ENCODE data around the gene FLNB. TPM values are rescaled to one million over a fixed set of nuclear protein-coding genes. Genes with fewer than 3 reads are reported as not detected.

The FLNB gene
- total and polyA plus RNA-seq, 2 of the 13 experiments (the other 11 are each of a cell fraction or from before 2014, with no cell fraction given) = 106 to 130 TPM

GRCh38 chr3:58008141-58009025 lies at the start of gene FLNB (continued):
- TF ChIP-seq, protein P1, sequence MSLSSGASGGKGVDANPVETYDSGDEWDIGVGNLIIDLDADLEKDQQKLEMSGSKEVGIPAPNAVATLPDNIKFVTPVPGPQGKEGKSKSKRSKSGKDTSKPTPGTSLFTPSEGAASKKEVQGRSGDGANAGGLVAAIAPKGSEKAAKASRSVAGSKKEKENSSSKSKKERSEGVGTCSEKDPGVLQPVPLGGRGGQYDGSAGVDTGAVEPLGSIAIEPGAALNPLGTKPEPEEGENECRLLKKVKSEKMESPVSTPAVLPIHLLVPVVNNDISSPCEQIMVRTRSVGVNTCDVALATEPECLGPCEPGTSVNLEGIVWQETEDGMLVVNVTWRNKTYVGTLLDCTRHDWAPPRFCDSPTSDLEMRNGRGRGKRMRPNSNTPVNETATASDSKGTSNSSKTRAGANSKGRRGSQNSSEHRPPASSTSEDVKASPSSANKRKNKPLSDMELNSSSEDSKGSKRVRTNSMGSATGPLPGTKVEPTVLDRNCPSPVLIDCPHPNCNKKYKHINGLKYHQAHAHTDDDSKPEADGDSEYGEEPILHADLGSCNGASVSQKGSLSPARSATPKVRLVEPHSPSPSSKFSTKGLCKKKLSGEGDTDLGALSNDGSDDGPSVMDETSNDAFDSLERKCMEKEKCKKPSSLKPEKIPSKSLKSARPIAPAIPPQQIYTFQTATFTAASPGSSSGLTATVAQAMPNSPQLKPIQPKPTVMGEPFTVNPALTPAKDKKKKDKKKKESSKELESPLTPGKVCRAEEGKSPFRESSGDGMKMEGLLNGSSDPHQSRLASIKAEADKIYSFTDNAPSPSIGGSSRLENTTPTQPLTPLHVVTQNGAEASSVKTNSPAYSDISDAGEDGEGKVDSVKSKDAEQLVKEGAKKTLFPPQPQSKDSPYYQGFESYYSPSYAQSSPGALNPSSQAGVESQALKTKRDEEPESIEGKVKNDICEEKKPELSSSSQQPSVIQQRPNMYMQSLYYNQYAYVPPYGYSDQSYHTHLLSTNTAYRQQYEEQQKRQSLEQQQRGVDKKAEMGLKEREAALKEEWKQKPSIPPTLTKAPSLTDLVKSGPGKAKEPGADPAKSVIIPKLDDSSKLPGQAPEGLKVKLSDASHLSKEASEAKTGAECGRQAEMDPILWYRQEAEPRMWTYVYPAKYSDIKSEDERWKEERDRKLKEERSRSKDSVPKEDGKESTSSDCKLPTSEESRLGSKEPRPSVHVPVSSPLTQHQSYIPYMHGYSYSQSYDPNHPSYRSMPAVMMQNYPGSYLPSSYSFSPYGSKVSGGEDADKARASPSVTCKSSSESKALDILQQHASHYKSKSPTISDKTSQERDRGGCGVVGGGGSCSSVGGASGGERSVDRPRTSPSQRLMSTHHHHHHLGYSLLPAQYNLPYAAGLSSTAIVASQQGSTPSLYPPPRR (CRISPR knock-in tag; IDR thresholded peaks at IDR 0.05; ENCODE audit: borderline replicate concordance) = no peak
- TF ChIP-seq ZNF136 (CRISPR knock-in tag; IDR thresholded peaks at IDR 0.05; ENCODE audit: low read depth) = peak; percentile 43; the same call in 1 of the 2 replicates
- TF ChIP-seq ZNF382 (CRISPR knock-in tag; IDR thresholded peaks at IDR 0.05; ENCODE audit: borderline replicate concordance) = no peak
- no peak for TF ChIP-seq TSC22D2 (CRISPR knock-in tag; IDR thresholded peaks at IDR 0.05; ENCODE audit: borderline replicate concordance)
- peak; percentile 4; the same call in 1 of the 2 replicates for TF ChIP-seq ZNF367 (CRISPR knock-in tag; IDR thresholded peaks at IDR 0.05; ENCODE audit: borderline replicate concordance)
- TF ChIP-seq U2AF1 (optimal IDR thresholded peaks at IDR 0.05; ENCODE audit: low read depth, low read length) = no peak
- TF ChIP-seq MYNN (CRISPR knock-in tag; IDR thresholded peaks at IDR 0.05; ENCODE audit: low read depth) = no peak
- no peak for TF ChIP-seq ZNF878 (CRISPR knock-in tag; IDR thresholded peaks at IDR 0.05)
- no peak for TF ChIP-seq ZBTB49 (CRISPR knock-in tag; IDR thresholded peaks at IDR 0.05; ENCODE audit: borderline replicate concordance)
- TF ChIP-seq ZNF160 (CRISPR knock-in tag; IDR thresholded peaks at IDR 0.05) = 0 out of 2 replicates have a peak, but pooled peaks have one; percentile 45
- peak; percentile 88 for TF ChIP-seq ZNF891 (CRISPR knock-in tag; IDR thresholded peaks at IDR 0.05)
- TF ChIP-seq ZNF607 (CRISPR knock-in tag; IDR thresholded peaks at IDR 0.05; ENCODE audit: borderline replicate concordance) = peak; percentile 31; the same call in 1 of the 2 replicates
- peak; percentile 59; the same call in 1 of the 2 replicates for TF ChIP-seq ZNF709 (CRISPR knock-in tag; IDR thresholded peaks at IDR 0.05)
- TF ChIP-seq IRF2 (CRISPR knock-in tag; IDR thresholded peaks at IDR 0.05) = 0 out of 2 replicates have a peak, but pooled peaks have one; percentile 54
- peak; percentile 4; the same call in 1 of the 2 replicates for TF ChIP-seq ZFP37 (CRISPR knock-in tag; IDR thresholded peaks at IDR 0.05; ENCODE audit: borderline replicate concordance)
- TF ChIP-seq ARNT (IDR thresholded peaks at IDR 0.05) = no peak
- TF ChIP-seq MTERF4 (CRISPR knock-in tag; IDR thresholded peaks at IDR 0.05) = peak; percentile 78; the same call in 1 of the 2 replicates
- peak; percentile 73; the same call in 1 of the 2 replicates for TF ChIP-seq ZNF232 (CRISPR knock-in tag; IDR thresholded peaks at IDR 0.05; ENCODE audit: borderline replicate concordance)
- TF ChIP-seq SOX13 (IDR thresholded peaks at IDR 0.05) = no peak
- TF ChIP-seq SOX13 (CRISPR knock-in tag; conservative IDR thresholded peaks at IDR 0.05 in 1 of 2, IDR thresholded peaks at IDR 0.05 in 1 of 2) = 0 out of 4 replicates have a peak, but pooled peaks of 1 of the 2 experiments have one; percentile 31
- TF ChIP-seq MAFK (conservative IDR thresholded peaks at IDR 0.05 in 1 of 2, IDR thresholded peaks at IDR 0.05 in 1 of 2; ENCODE audit: low read length in 2 of 2) = no peak
